Loucy (cell line): ENCODE data around the gene SPNS1.

Experiments used
- H2AFZ ChIP-seq: fragments of 200-600 bp; sonication (generic); 2 replicates; pipeline ENCODE4 v1.6.0; 2016; ENCODE audit warnings: antibody characterized with exemption, mild to moderate bottlenecking, low read length, moderate library complexity
- H3F3A ChIP-seq: fragments of 200-600 bp; 2 replicates; pipeline ENCODE4 v1.6.0; 2016; ENCODE audit warnings: antibody characterized with exemption, low read depth, mild to moderate bottlenecking
- H3K27me3 ChIP-seq: fragments of 200-600 bp; sonication (generic); 2 replicates; pipeline ENCODE4 v1.6.1; 2014; ENCODE audit warnings: low read length, mild to moderate bottlenecking; ENCODE audit not compliant: insufficient read depth, poor library complexity, severe bottlenecking
- H3K36me3 ChIP-seq: fragments of 200-600 bp; sonication (generic); 2 replicates; pipeline ENCODE4 v1.6.1; 2016; ENCODE audit warnings: low read length; ENCODE audit not compliant: insufficient read depth
- H3K4me1 ChIP-seq: fragments of 200-600 bp; sonication (generic); 2 replicates; pipeline ENCODE4 v1.5.1; 2014; ENCODE audit warnings: low read length, mild to moderate bottlenecking; ENCODE audit not compliant: insufficient read depth, poor library complexity, severe bottlenecking
- H3K4me2 ChIP-seq: fragments of 200-600 bp; sonication (generic); 2 replicates; pipeline ENCODE4 v1.6.0; 2014; ENCODE audit warnings: antibody characterized with exemption, low read length, low read depth, mild to moderate bottlenecking; ENCODE audit not compliant: poor library complexity, severe bottlenecking
- H3K4me3 ChIP-seq: fragments of 200-600 bp; sonication (generic); 2 replicates; pipeline ENCODE4 v1.5.1; 2014; ENCODE audit warnings: low read length, mild to moderate bottlenecking, mixed read lengths; ENCODE audit not compliant: poor library complexity, severe bottlenecking
- H3K79me2 ChIP-seq: fragments of 200-600 bp; sonication (generic); 2 replicates; pipeline ENCODE4 v1.6.1; 2014; ENCODE audit warnings: low read length; ENCODE audit not compliant: insufficient read depth
- H3K9ac ChIP-seq: fragments of 200-600 bp; sonication (generic); 2 replicates; pipeline ENCODE4 v1.6.0; 2014; ENCODE audit warnings: mild to moderate bottlenecking, low read depth, low read length, moderate library complexity; ENCODE audit not compliant: poor library complexity, severe bottlenecking
- H3K9me2 ChIP-seq: fragments of 200-600 bp; sonication (generic); replicated peaks from 2 replicates; pipeline ENCODE4 v1.6.1; 2016; ENCODE audit warnings: low read depth, low read length, mixed read lengths
- H3K9me3 ChIP-seq: fragments of 200-600 bp; sonication (generic); 2 replicates; pipeline ENCODE4 v1.6.1; 2014; ENCODE audit warnings: mild to moderate bottlenecking, antibody characterized with exemption, low read length, low read depth; ENCODE audit not compliant: insufficient read depth
- H4K20me1 ChIP-seq: fragments of 200-600 bp; sonication (generic); 2 replicates; pipeline ENCODE4 v1.6.0; 2014; ENCODE audit warnings: antibody characterized with exemption, low read length, mild to moderate bottlenecking; ENCODE audit not compliant: insufficient read depth, poor library complexity, severe bottlenecking
- EZH2phosphoT487 ChIP-seq: fragments of 200-600 bp; IDR thresholded peaks from 2 replicates; pipeline ENCODE4 v1.6.1; 2018; ENCODE audit warnings: antibody characterized with exemption, mild to moderate bottlenecking, moderate library complexity, borderline replicate concordance
- TF ChIP-seq, protein P1 (sequence below): fragments of 200-600 bp; sonication (generic); conservative IDR thresholded peaks from 2 replicates; pipeline ENCODE4 v1.5.1; 2014; ENCODE audit warnings: mild to moderate bottlenecking, antibody characterized with exemption, low read length

SPNS1 gene

DNA sequence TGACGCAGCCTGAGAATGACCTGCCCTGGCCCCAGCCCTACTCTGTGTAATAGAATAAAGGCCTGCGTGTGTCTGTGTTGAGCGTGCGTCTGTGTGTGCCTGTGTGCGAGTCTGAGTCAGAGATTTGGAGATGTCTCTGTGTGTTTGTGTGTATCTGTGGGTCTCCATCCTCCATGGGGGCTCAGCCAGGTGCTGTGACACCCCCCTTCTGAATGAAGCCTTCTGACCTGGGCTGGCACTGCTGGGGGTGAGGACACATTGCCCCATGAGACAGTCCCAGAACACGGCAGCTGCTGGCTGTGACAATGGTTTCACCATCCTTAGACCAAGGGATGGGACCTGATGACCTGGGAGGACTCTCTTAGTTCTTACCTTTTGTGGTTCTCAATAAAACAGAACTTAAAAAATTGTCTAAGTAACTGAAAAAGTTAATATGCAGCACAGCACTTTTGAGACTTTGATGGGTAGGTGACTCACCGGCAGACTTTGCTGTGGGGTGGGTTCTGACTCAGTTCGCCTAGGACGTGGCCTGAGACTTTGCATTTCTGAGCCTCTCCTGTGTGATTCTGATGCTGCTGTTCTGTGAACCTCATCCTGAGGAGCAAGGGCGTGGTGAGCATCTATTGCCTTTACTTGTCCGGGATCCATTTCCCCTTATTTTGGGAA is 15.9 kb downstream of the SPNS1 start:
- H3K79me2 ChIP-seq, result peaks cover 21% of the 10 kb centered on the region
- peaks cover 4% of the 10 kb centered on the region; the same call in 1 of the 2 replicates for H3K9me3 ChIP-seq
- no peaks in the 10 kb centered on the region for H3K27me3 ChIP-seq
- H3K9ac ChIP-seq, result no peak overlapping the region
- H4K20me1 ChIP-seq, result no peaks in the 10 kb centered on the region
- no peak overlapping the region for H3K4me3 ChIP-seq
- H3K4me1 ChIP-seq, result peaks cover 16% of the 10 kb centered on the region
- H3K9me2 ChIP-seq, result no peaks in the 10 kb centered on the region
- H2AFZ ChIP-seq, result no peak overlapping the region
- H3K4me2 ChIP-seq, result no peak overlapping the region
- no peaks in the 10 kb centered on the region; the same call in 1 of the 2 replicates for H3F3A ChIP-seq
- TF ChIP-seq, protein P1, sequence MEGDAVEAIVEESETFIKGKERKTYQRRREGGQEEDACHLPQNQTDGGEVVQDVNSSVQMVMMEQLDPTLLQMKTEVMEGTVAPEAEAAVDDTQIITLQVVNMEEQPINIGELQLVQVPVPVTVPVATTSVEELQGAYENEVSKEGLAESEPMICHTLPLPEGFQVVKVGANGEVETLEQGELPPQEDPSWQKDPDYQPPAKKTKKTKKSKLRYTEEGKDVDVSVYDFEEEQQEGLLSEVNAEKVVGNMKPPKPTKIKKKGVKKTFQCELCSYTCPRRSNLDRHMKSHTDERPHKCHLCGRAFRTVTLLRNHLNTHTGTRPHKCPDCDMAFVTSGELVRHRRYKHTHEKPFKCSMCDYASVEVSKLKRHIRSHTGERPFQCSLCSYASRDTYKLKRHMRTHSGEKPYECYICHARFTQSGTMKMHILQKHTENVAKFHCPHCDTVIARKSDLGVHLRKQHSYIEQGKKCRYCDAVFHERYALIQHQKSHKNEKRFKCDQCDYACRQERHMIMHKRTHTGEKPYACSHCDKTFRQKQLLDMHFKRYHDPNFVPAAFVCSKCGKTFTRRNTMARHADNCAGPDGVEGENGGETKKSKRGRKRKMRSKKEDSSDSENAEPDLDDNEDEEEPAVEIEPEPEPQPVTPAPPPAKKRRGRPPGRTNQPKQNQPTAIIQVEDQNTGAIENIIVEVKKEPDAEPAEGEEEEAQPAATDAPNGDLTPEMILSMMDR, result no peak
- no peak for TF ChIP-seq EZH2phosphoT487
- no peaks in the 10 kb centered on the region; the same call in 1 of the 2 replicates for H3K36me3 ChIP-seq

DNA sequence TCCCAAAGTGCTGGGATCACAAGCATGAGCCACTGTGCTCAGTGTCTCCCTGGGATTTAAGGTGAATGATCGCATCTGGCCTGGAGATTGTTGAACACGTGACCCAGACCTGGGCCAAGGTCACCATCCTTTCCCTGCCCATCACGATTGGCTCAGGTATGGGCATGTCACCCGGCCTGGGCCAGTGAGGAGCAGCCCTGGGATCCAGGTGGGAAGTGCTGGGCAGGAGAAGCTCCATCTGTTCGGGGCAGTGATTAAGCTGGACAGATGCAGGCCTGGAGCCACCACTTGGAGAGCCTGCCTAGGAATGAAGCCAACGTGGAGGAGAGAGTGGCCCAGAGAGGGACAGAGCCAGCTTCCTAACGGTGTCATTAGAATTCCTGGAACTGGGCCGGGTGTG is 17.1 kb downstream of the SPNS1 start:
- Histone ChIP-seq H3K9ac (no peak overlapping the region), H3K79me2 (peaks cover 9% of the 10 kb centered on the region; the same call in 1 of the 2 replicates), H3K27me3 (no peaks in the 10 kb centered on the region), H3F3A (no peaks in the 10 kb centered on the region; the same call in 1 of the 2 replicates), H2AFZ (no peak overlapping the region), H3K4me3 (no peak overlapping the region), H4K20me1 (no peaks in the 10 kb centered on the region), H3K4me2 (no peak overlapping the region), H3K9me2 (no peaks in the 10 kb centered on the region), H3K9me3 (peaks cover 4% of the 10 kb centered on the region; the same call in 1 of the 2 replicates), H3K4me1 (peaks cover 7% of the 10 kb centered on the region), H3K36me3 (no peaks in the 10 kb centered on the region)
- TF ChIP-seq EZH2phosphoT487, result no peak
- TF ChIP-seq, protein P1, result no peak

DNA sequence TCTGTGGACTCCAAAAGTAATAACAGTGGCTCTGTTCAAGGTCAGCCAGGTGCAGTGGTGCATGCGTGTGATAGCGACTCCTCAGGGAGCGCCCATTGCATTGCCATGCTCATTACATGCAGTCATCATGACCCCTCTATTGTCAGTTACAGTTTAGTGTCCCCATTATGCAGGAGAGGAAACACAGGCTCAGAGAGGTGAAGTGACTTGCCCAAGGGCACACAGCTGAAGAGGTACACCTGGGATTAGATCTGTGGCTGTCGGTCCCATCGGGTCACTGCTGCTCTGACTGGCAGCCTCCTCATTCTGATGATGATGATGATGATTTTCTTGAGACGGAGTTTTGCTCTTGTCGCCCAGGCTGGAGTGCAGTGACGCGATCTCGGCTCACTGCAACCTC is 17.9 kb downstream of the SPNS1 start:
- H3K36me3 ChIP-seq, result no peaks in the 10 kb centered on the region
- H4K20me1 ChIP-seq, result no peaks in the 10 kb centered on the region
- no peak overlapping the region for H3K4me2 ChIP-seq
- H3K9me3 ChIP-seq, result no peaks in the 10 kb centered on the region
- H3K9ac ChIP-seq, result no peak overlapping the region
- no peaks in the 10 kb centered on the region for H3K9me2 ChIP-seq
- H3K27me3 ChIP-seq, result no peaks in the 10 kb centered on the region
- TF ChIP-seq, protein P1, result no peak
- TF ChIP-seq EZH2phosphoT487, result no peak
- no peaks in the 10 kb centered on the region; the same call in 1 of the 2 replicates for H3F3A ChIP-seq
- H3K79me2 ChIP-seq, result peaks cover 1% of the 10 kb centered on the region; the same call in 1 of the 2 replicates
- H3K4me3 ChIP-seq, result no peak overlapping the region
- peaks cover 3% of the 10 kb centered on the region for H3K4me1 ChIP-seq
- H2AFZ ChIP-seq, result no peak overlapping the region
